Upper lobe of left lung (tissue), 4 donors: ENCODE measurements around the gene TMEM247.

ENCODE experiments used
- POLR2AphosphoS5 ChIP-seq, 2 donors: sonication (generic); formaldehyde crosslinking; IDR thresholded peaks; one replicate each; pipeline ENCODE4 v1.5.1; 2017; ENCODE audit warnings: antibody characterized with exemption in 2 of 2
- TF ChIP-seq, protein P1 (sequence below), 6 experiments: fragments of 450-650 bp in 4 of 6; fragments of 200-600 bp in 2 of 6; sonication (generic) in 2 of 6; IDR thresholded peaks; one replicate each; pipeline ENCODE4 v1.5.1; 2016 to 2019; ENCODE audit warnings: antibody characterized with exemption in 6 of 6

DNA sequence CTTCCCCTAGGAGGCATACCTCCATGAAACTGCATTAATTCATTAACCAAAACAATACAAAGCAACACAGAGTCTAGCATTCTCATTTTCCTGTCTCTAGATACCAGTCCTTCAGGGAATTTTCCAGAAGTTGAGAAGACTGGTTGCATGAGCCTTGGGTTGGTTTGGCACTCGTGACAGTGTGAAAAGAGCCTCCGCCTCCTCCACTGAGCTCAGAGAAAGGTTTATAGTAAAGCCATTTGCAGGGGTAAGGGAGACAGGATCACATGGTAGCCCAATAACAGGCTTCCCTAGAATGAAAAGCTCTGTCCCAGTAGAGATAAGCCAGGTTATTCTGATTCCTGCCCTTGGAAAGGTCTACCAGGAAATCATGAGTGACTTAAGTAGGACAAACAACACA, 9.7 kb upstream of the TMEM247 start:
- TF ChIP-seq, protein P1, sequence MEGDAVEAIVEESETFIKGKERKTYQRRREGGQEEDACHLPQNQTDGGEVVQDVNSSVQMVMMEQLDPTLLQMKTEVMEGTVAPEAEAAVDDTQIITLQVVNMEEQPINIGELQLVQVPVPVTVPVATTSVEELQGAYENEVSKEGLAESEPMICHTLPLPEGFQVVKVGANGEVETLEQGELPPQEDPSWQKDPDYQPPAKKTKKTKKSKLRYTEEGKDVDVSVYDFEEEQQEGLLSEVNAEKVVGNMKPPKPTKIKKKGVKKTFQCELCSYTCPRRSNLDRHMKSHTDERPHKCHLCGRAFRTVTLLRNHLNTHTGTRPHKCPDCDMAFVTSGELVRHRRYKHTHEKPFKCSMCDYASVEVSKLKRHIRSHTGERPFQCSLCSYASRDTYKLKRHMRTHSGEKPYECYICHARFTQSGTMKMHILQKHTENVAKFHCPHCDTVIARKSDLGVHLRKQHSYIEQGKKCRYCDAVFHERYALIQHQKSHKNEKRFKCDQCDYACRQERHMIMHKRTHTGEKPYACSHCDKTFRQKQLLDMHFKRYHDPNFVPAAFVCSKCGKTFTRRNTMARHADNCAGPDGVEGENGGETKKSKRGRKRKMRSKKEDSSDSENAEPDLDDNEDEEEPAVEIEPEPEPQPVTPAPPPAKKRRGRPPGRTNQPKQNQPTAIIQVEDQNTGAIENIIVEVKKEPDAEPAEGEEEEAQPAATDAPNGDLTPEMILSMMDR (IDR thresholded peaks at IDR 0.05): no peak
- no peak for TF ChIP-seq POLR2AphosphoS5 (IDR thresholded peaks at IDR 0.05)
